Right atrium auricular region (tissue), 2 donors: ENCODE data around the gene BTBD16. TPM values are rescaled to one million over a fixed set of nuclear protein-coding genes. Genes with fewer than 3 reads are reported as not detected.
A peak's percentile ranks its signal among the peaks of the same experiment; 100 is the strongest.

Source experiments
- DNase-seq: peaks from one replicate; pipeline ENCODE4 v3.0.0-alpha.2; 2019; ENCODE audit warnings: low spot score
- H3K27ac ChIP-seq, 2 donors: fragments of 200-600 bp; sonication (generic); 1 replicate in 1 of 2; 2 replicates in 1 of 2; pipeline ENCODE4 v1.5.1; 2016 to 2019
- H3K27me3 ChIP-seq, 2 donors: fragments of 200-600 bp; sonication (generic); one replicate each; pipeline versions ENCODE4 v1.5.1 to v1.6.0; 2017 to 2019
- H3K36me3 ChIP-seq: fragments of 200-600 bp; sonication (generic); one replicate; pipeline ENCODE4 v1.5.1; 2016
- H3K4me1 ChIP-seq, 2 donors: fragments of 200-600 bp; sonication (generic); one replicate each; pipeline versions ENCODE4 v1.5.1 to v1.6.0; 2017 to 2019
- H3K4me3 ChIP-seq, 2 donors: fragments of 200-600 bp; sonication (generic); 1 replicate in 1 of 2; 2 replicates in 1 of 2; pipeline ENCODE4 v1.5.1; 2017 to 2019; ENCODE audit warnings: mild to moderate bottlenecking in 1 of 2, moderate library complexity in 1 of 2
- H3K9me3 ChIP-seq, 2 donors: fragments of 200-600 bp; sonication (generic); one replicate each; pipeline ENCODE4 v1.5.1; 2019
- total RNA-seq, 2 donors: library from RNA; depleted of rRNA; stranded (reverse); fragments of >200 nt; gene quantifications; one replicate each; pipeline ENCODE4 v1.1.0, GENCODE V29; 2016
- TF ChIP-seq, protein P1 (sequence below), 2 donors: fragments of 200-600 bp; sonication (generic); IDR thresholded peaks; one replicate each; pipeline ENCODE4 v1.5.1; 2019; ENCODE audit warnings: antibody characterized with exemption in 2 of 2

The BTBD16 gene
- total RNA-seq, 2 donors from 2014 or later, result not detected

DNA sequence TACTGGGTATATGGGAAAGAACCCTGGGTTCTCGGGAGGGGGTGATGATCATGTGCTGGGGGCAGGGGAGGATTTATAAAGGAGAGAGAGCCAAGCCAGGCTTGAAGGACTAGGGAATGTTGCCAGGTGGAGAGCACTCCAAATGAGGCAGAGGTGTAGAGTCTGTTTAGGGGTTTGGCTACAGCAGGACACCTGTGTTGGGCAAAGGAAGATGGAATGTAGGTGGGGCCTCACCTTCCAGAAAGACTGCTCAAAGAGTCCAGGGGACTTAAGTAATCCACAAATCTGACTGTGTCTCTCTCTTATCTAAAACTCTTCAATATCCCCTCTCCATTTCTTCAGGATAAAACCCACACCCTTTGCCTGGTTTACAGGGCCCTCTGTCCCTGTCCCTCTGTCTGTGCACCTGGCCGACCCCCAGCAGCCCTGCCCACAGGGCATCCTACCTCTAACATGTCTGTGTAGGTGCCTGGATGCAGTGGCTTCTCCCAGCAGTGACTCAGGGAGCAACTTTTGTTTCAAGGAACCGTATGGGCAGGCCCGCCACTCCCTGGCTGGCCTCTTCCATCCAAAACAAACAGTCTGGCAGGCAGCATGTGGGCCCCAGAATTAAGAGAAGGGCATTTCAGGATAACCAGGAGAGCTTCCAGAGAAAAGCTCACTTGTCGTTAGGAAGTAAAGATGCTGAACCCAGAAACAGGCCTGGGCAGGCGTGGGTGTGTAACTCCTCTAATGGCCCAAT is 92.8 kb downstream of the BTBD16 start:
- peak; percentile 57 for DNase-seq
- H3K9me3 ChIP-seq, result no peaks in the 10 kb centered on the region
- no peak overlapping the region for H3K4me3 ChIP-seq
- no peaks in the 10 kb centered on the region for H3K4me1 ChIP-seq
- no peak overlapping the region for H3K27ac ChIP-seq
- H3K36me3 ChIP-seq, result no peaks in the 10 kb centered on the region
- TF ChIP-seq, protein P1, sequence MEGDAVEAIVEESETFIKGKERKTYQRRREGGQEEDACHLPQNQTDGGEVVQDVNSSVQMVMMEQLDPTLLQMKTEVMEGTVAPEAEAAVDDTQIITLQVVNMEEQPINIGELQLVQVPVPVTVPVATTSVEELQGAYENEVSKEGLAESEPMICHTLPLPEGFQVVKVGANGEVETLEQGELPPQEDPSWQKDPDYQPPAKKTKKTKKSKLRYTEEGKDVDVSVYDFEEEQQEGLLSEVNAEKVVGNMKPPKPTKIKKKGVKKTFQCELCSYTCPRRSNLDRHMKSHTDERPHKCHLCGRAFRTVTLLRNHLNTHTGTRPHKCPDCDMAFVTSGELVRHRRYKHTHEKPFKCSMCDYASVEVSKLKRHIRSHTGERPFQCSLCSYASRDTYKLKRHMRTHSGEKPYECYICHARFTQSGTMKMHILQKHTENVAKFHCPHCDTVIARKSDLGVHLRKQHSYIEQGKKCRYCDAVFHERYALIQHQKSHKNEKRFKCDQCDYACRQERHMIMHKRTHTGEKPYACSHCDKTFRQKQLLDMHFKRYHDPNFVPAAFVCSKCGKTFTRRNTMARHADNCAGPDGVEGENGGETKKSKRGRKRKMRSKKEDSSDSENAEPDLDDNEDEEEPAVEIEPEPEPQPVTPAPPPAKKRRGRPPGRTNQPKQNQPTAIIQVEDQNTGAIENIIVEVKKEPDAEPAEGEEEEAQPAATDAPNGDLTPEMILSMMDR (IDR thresholded peaks at IDR 0.05), result no peak
- no peaks in the 10 kb centered on the region for H3K27me3 ChIP-seq

DNA sequence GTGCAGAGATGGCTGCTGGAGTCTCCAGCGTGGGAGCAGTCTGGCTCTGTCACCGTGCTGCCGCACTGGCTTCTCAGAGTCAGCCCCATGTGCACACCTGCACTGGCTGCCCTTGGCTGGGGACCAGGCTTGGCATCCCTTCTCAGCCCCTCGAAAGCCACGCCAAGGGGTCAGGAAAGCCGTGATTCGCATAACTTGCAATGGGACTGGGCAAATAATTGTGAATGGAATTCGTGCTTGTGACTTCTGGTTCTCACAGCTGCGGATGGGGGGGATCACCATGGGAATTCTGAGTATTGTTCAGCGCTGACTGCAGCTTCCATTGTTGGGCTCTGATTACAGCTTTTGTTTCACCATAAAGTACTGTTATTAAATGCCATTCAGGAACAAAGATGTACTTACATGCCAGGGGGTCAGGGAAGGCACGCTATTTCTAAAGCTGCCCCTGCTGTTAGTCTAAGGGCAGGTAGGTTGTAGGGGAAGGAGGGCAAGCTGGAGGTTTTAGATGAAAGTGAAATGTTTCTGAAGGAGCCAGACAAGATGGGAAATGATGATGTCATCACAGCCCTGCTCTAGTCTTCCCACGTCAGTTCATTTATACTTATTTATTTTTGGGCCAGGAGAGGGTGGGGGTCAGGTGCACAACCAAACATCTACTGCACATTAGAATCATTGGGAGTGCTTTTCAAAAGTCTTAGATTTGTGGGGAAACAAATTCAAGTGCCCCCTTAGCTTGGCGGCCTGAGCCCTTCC is 97.6 kb downstream of the BTBD16 start:
- Histone ChIP-seq H3K27ac (no peak overlapping the region), H3K9me3 (no peaks in the 10 kb centered on the region), H3K27me3 (no peaks in the 10 kb centered on the region), H3K4me3 (no peak overlapping the region), H3K36me3 (no peaks in the 10 kb centered on the region), H3K4me1 (peaks cover 0 to 23% of the 10 kb centered on the region in 2 donors)
- DNase-seq, result no peak
- TF ChIP-seq, protein P1 (IDR thresholded peaks at IDR 0.05), result no peak

DNA sequence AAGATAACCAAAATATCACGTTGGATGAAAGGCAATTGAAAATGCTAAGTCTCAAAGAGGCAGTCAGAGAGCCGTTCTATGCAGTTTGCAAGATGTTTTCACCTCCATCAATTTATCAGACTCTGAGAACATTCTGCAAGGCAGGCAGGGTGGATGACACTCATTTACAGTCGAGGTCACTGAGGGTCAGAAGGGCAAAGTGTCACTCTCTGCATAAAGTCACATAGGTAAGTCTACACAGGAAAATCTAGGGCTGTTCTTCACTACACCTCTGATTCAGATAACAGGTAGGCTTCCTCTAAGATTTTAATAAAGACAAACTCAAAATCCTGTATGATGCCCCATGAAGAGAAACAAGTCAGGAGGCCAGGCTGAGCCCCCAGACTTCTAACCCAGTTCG is 102.0 kb downstream of the BTBD16 start:
- TF ChIP-seq, protein P1 (IDR thresholded peaks at IDR 0.05), result no peak
- no peaks in the 10 kb centered on the region for H3K36me3 ChIP-seq
- H3K27me3 ChIP-seq, result no peaks in the 10 kb centered on the region
- no peak overlapping the region for H3K4me3 ChIP-seq
- H3K27ac ChIP-seq, result peak overlapping the region; percentile 98 to 99
- H3K4me1 ChIP-seq, result peaks cover 0 to 44% of the 10 kb centered on the region in 2 donors
- no peaks in the 10 kb centered on the region for H3K9me3 ChIP-seq
- no peak for DNase-seq

DNA sequence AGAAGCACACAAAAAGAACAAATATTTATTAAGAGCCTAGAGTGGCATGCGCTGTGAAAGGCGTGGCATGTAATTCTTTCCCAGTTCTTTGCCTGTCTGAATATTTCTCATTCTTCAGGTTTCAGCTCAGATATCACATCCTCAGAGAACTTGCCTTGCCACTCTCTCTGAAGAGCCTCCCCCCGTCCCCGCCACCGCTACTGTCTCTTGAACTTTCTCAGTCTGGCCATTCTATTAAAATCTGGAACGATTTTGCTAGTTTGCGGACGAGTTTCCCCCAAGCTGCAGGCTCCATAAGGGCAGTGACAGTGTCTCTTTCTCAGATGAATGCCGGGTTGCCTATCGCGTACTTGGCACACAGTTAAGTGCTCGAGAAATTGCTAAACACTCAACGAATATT is 102.6 kb downstream of the BTBD16 start:
- peaks cover 0 to 50% of the 10 kb centered on the region in 2 donors for H3K4me1 ChIP-seq
- no peaks in the 10 kb centered on the region for H3K36me3 ChIP-seq
- H3K4me3 ChIP-seq, result peak overlapping the region; percentile 41 to 94
- peak overlapping the region; percentile 98 to 99 for H3K27ac ChIP-seq
- no peaks in the 10 kb centered on the region for H3K9me3 ChIP-seq
- DNase-seq, result no peak
- H3K27me3 ChIP-seq, result no peaks in the 10 kb centered on the region
- TF ChIP-seq, protein P1 (IDR thresholded peaks at IDR 0.05), result no peak

DNA sequence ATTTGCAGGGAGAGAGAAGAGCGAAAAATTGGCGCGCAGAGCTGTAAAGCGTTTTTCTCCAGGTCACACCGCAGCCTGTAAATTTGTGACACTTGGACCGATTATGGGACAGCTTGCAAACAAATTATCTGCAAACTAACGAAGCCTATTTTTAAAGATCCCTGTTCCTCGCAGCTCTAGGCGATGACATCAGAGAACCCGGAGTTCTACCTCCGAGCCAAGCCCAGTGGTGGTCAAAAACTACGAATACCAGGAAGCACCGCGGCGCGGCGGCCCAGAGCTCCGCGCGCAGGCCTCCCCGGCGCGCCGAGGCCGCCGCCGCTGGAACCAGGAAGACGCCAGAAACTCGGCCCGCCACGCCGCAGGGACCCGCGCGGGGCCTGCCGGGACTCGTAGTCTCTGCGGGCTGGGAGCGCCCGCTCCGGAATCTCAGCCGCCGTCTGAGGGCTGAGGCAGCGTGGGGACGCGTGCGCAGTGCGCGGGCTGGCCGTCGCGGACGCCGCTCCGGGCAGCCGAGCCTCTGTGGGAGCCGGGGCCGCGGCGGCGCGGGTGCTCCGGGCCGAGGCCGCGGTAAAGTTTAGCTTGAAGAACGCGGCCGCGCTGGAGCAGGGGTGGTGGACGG is 103.3 kb downstream of the BTBD16 start, which contains the start of gene PLEKHA1:
TSS of gene PLEKHA1 (plus strand) at position 472 of the 622 bp plus-strand sequence. CDS start 18,493 bp downstream, outside the sequence.
- peak; percentile 93 for DNase-seq
- Histone ChIP-seq H3K4me3 (peak within 1 kb of the TSS; percentile 88 to 94), H3K9me3 (no peaks in the 10 kb centered on the region), H3K27me3 (no peaks in the 10 kb centered on the region), H3K4me1 (peaks cover 0 to 56% of the 10 kb centered on the region in 2 donors), H3K36me3 (no peaks in the 10 kb centered on the region), H3K27ac (peak within 1 kb of the TSS; percentile 98 to 99)
- TF ChIP-seq, protein P1 (IDR thresholded peaks at IDR 0.05), result no peak
